GM19328 (cell line): ENCODE data around the gene ADD1.

Source experiments
- ATAC-seq: cut with Tn5 transposase; IDR thresholded peaks from one replicate; pipeline ENCODE4 v1.9.1; 2021; ENCODE audit warnings: mild to moderate bottlenecking, moderate library complexity; ENCODE audit not compliant: unreplicated experiment

ADD1 gene

GRCh38 chr4:2843263-2843940 lies at the start of gene ADD1:
Gene ADD1 (plus strand): TSS chr4:2843844. CDS start chr4:2875916, 32,072 bp downstream.
- peak; percentile 83 for ATAC-seq

- ATAC-seq, result no peak
Measured at GRCh38 chr4:2794486-2795299, 49.0 kb upstream of the ADD1 start.

- no peak for ATAC-seq
Measured at GRCh38 chr4:2795300-2795892, 48.2 kb upstream of the ADD1 start.

- no peak for ATAC-seq
Measured at GRCh38 chr4:2795893-2796848, 47.5 kb upstream of the ADD1 start.

GRCh38 chr4:2796849-2797544 lies 46.6 kb upstream of the ADD1 start:
- no peak for ATAC-seq

GRCh38 chr4:2797545-2798305 lies 45.9 kb upstream of the ADD1 start:
- ATAC-seq, result no peak

GRCh38 chr4:2798399-2799223 lies 45.0 kb upstream of the ADD1 start:
- ATAC-seq, result no peak

GRCh38 chr4:2799224-2799911 lies 44.3 kb upstream of the ADD1 start:
- ATAC-seq, result no peak

GRCh38 chr4:2799971-2800690 lies 43.5 kb upstream of the ADD1 start:
- no peak for ATAC-seq

- no peak for ATAC-seq
Measured at GRCh38 chr4:2800691-2801596, 42.7 kb upstream of the ADD1 start.

GRCh38 chr4:2802618-2803531 lies 40.8 kb upstream of the ADD1 start:
- ATAC-seq, result no peak

- no peak for ATAC-seq
Measured at GRCh38 chr4:2803624-2804448, 39.8 kb upstream of the ADD1 start.

GRCh38 chr4:2804449-2804972 lies 39.1 kb upstream of the ADD1 start:
- no peak for ATAC-seq

- no peak for ATAC-seq
Measured at GRCh38 chr4:2804973-2805501, 38.6 kb upstream of the ADD1 start.
